Ishikawa (cell line): ENCODE results near the gene WNT4.

Experiments used
- EGR1 ChIP-seq: IDR thresholded peaks from 2 replicates; pipeline ENCODE4 v1.6.1; 2012
- EP300 ChIP-seq: IDR thresholded peaks from 2 replicates; pipeline ENCODE4 v1.6.1; 2012; ENCODE audit warnings: borderline replicate concordance
- FOXM1 ChIP-seq: IDR thresholded peaks from 2 replicates; pipeline ENCODE4 v1.6.1; 2012; ENCODE audit warnings: low read depth, borderline replicate concordance
- MAX ChIP-seq: IDR thresholded peaks from 2 replicates; pipeline ENCODE4 v1.6.1; 2012
- REST ChIP-seq: IDR thresholded peaks from 2 replicates; pipeline ENCODE4 v1.6.1; 2012; ENCODE audit warnings: low read depth, mild to moderate bottlenecking
- TAF1 ChIP-seq: IDR thresholded peaks from 2 replicates; pipeline ENCODE4 v1.6.1; 2012; ENCODE audit warnings: low read depth, mild to moderate bottlenecking
- YY1 ChIP-seq: IDR thresholded peaks from 2 replicates; pipeline ENCODE4 v1.6.1; 2012; ENCODE audit warnings: low read depth
- ZBTB7A ChIP-seq: IDR thresholded peaks from 2 replicates; pipeline ENCODE4 v1.6.1; 2012; ENCODE audit warnings: low read depth

- TF ChIP-seq FOXM1 (no peak), EP300 (no peak), MAX (no peak), ZBTB7A (no peak), YY1 (no peak), TAF1 (no peak), EGR1 (no peak), REST (no peak)
Measured at GRCh38 chr1:22179197-22179803, 36.4 kb upstream of the WNT4 start.
